ENCODE data around the gene UCP1. TPM values are rescaled to one million over a fixed set of nuclear protein-coding genes. Genes with fewer than 3 reads are reported as not detected.
"Not testable (repeated sequence)": the region's sequence is repeated elsewhere in the genome, so short reads cannot be mapped to it uniquely, and the experiment has no call there.

UCP1 gene
- polyA plus RNA-seq, 12 donors = 0.12 to 0.17 (median 0.16) TPM; not detected in 8

DNA sequence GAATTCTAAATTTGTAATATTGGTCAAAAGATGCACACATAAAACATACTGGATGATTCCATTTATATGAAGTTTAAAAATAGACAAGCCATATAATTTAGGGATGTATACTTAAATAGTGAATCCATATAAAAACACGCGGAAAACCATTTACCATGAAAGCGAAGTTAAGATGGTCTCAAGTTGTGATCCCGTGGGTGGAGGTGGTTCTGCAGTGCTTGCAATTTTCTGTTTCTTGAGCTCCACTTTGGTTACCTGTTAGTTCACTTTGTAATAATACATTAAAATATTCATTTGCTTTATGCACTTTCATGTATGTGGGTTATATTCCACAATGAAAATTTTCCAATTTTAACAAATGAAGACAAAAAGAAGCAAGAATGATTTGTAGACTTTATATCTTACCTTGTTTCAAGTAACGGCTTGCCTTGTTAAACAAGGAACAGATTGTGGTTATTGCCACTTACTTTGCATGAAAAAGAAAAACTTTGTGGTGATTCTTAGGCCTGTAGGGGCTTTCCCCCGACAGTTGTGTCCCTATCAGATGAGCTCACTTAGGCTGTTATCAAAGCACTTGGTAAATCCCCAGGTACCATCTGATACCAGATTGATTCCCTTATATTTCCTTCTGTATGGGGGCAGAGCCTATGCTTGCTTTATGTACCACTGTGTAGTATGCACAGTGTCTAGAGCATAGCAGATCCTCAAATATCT is 12.2 kb downstream of the UCP1 start:
- no peak for DNase-seq

DNA sequence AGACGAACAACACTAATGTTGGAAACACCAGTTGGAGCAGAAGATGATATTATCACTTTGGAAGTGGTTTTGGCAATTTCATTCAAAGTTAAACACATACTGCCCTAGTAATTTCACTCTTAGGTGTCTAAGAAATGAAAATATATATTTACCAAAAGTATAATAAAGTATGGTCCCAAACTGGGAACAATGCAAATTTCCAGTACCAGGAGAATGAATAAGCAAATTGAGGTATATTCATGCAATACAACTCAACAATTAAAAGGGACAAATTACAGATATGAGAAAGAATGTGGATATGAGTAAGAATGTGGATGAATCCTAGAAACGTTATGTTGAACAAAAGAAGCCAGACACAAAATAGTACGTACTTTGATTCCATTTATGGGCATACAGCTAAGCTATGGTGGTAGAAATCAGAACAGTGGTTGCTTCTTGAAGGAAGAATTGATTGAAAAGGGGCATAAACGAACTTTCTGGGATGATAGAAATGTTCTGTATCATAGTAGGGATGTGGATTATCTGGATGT is 34.7 kb downstream of the UCP1 start:
- no peak for DNase-seq

DNA sequence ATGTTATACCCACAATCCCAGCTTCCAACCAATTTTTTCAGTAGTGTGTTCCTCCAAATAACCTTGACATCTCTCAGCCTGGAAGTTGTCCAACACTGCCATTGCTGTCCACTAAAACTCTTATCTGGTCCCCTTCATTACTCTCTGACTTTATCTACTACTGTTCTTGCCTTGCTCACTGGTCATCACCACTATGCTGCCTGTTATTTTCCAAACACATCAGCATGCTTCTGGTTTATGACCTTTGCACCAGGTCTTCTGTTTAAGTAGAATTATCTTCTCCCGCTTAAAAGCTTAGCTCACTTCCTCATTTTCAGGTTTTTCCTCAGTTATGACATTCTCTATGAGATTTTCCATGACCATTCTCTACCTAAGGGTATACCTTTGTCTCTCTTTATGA is 39.3 kb downstream of the UCP1 start:
- no peak for DNase-seq

DNA sequence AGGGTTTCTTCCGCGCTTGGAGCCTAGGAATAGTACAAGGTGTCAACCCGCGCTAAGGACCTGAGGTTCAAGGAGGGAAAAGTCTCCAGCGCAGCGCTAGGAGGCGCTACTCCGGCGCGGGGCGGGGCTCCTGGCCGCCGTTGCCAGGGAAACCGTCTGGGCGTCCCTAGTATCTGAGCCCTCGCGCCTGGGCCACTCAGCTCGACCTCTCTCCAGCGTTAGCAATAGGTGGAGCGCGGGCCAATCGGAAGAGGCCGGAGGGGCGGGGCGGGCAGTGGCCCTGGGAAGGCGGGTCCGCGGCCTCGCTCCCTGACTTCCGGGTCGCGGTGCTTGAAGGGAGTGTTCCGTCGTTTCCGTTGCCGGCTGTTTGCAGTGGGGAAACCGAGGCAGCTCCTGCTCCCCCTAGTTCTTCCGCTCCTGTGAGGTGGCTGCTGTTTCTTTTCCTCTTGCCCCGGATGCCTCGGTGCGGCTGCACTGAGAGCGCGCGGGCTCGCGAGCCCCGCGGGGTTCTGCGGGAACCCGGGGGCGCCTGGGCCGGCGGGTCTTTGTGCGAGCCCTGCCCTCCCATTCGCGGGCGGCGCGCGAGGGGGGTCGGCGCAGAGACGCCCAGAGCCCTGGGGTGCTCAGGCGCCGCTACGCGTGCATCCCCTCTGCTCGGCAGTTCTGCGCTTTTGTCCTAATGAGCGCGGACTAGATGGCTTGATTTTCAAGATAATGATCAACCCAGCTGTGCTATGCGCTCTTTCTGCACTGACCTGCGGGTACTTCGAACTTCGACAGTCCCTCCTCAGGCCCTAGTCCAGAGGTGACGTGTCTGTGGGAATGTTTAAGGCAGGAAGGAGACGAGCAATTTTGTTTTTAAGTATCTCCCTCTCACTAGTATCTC is 44.7 kb downstream of the UCP1 start, which contains the start of gene ELMOD2:
ELMOD2 (plus strand) TSS at position 312 of the 886 bp plus-strand sequence. CDS start 1,261 bp downstream, outside the sequence.
- peak; percentile 97 for DNase-seq

DNA sequence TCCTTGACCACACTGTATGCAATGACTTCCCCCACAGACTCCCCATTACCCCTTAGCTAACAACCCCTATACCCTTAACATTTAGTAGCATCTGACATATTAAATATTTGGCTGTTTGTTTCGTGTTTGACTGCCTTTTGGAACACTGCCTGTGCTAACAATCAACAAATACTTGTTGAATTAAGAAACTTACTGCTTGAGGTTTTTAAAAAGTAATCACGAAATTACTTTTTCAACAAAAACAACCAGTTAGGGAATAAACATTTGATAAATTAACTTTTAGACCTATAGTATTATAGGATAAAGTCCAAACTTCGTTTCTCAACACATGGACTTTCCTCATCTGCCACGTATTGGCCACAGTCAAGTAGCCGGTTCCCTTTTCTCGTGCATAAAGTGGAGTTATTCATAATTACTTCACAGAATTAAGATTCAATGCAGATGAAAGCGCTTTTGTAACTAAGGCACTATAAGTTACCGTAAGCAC is 45.3 kb downstream of the UCP1 start:
- no peak for DNase-seq

DNA sequence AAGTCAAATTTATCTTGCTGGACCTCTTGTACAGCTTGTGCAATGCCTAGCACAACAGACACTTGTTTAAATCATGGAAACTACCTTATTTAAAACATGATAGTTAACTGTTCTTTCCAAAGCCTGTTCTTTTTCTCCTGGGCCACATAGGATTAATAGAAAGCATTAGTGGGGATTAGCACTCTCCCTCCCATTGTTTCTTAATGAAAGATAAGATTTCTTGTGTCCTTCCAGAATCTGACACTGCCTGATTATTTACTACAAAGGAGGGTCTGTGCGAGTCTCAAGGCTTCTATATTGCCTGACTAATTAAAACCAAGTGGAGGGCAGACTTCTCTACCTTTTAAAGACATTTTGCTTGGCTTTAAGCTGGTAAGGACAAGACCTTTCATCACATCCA is 53.3 kb downstream of the UCP1 start:
- DNase-seq = no peak

DNA sequence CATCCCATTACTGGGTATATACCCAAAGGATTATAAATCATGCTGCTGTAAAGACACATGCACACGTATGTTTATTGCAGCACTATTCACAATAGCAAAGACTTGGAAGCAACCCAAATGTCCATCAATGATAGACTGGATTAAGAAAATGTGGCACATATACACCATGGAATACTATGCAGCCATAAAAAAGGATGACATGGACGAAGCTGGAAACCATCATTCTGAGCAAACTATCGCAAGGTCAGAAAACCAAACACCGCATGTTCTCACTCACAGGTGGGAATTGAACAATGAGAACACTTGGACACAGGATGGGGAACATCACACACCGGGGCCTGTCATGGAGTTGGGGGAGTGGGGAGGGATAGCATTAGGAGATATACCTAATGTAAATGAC is 55.0 kb downstream of the UCP1 start:
- not testable (repeated sequence) for DNase-seq

Other genes starting within 250 kb of the UCP1 start
- gene SCOC, start 195.3 kb downstream of the UCP1 start, polyA plus RNA-seq (ENCODE audit: insufficient read length in 12 of 12) = 10 to 100 TPM in 11 of 12 donors, not detected in 1; 30.9 to 68.6 (median 54.4) TPM
- 1 to 10 TPM in 10 of 12 donors, not detected in 2; 1.7 to 3.2 (median 2.6) TPM for gene CLGN, start 141.3 kb downstream of the UCP1 start, polyA plus RNA-seq (ENCODE audit: insufficient read length in 12 of 12)
- gene MGAT4D, start 70.7 kb downstream of the UCP1 start, polyA plus RNA-seq (ENCODE audit: insufficient read length in 12 of 12) = not detected
- gene ELMOD2, start 44.8 kb downstream of the UCP1 start, polyA plus RNA-seq (ENCODE audit: insufficient read length in 12 of 12) = 10 to 100 TPM in 11 of 12 donors, not detected in 1; 16.7 to 39.4 (median 25.6) TPM
- gene TBC1D9, start 187.4 kb upstream of the UCP1 start, polyA plus RNA-seq (ENCODE audit: insufficient read length in 12 of 12) = 10 to 100 TPM in 11 of 12 donors, not detected in 1; 14.8 to 27.7 (median 19.3) TPM

Data from muscle of arm (tissue), 12 donors.